Measurements from ENCODE around the gene NME9. TPM values are rescaled to one million over a fixed set of nuclear protein-coding genes. Genes with fewer than 3 reads are reported as not detected.

The NME9 gene
- under 0.01 TPM in 1 of 2 replicates, not detected in the other for total RNA-seq

GRCh38 chr3:138329127-138329983 lies at the start of gene NME9:
NME9 (minus strand) TSS chr3:138329851; CDS start chr3:138329335, 516 bp downstream.

GRCh38 chr3:138347960-138348753 lies 18.5 kb upstream of the NME9 start, which contains the start of gene MRAS:
MRAS (plus strand) TSS chr3:138348579; CDS start chr3:138372884, 24,305 bp downstream.

Other genes with a start within 250 kb of the NME9 start
- 27.7 and 38.9 TPM in 2 replicates for gene DZIP1L, start 214.2 kb downstream of the NME9 start, total RNA-seq
- not detected in 2 replicates for gene A4GNT, start 197.5 kb downstream of the NME9 start, total RNA-seq
- gene DBR1, start 154.9 kb downstream of the NME9 start, total RNA-seq: 10.6 and 12.8 TPM in 2 replicates
- gene ARMC8, start 142.6 kb downstream of the NME9 start, total RNA-seq: 110 and 115 TPM in 2 replicates
- 27.9 and 30.2 TPM in 2 replicates for gene MRAS, start 18.7 kb upstream of the NME9 start, total RNA-seq
- gene ESYT3, start 104.8 kb upstream of the NME9 start, total RNA-seq: 3.1 and 8.5 TPM in 2 replicates

All from placental epithelial cell (primary cell).